SH-SY5Y (cell line): ENCODE results near the gene CD274.

ENCODE experiments used
- GATA2 ChIP-seq: IDR thresholded peaks from 2 replicates; pipeline ENCODE4 v1.6.1; 2011; ENCODE audit warnings: mild to moderate bottlenecking, low read depth, low read length
- GATA3 ChIP-seq: IDR thresholded peaks from 2 replicates; pipeline ENCODE4 v1.6.1; 2011; ENCODE audit warnings: low read depth, mild to moderate bottlenecking, low read length, moderate library complexity

Gene CD274

GRCh38 chr9:5500441-5501235 is 50.3 kb downstream of the CD274 start:
- TF ChIP-seq GATA3 (no peak), GATA2 (no peak)

GRCh38 chr9:5502553-5502952 is 52.2 kb downstream of the CD274 start:
- TF ChIP-seq GATA3 (no peak), GATA2 (no peak)

DNA sequence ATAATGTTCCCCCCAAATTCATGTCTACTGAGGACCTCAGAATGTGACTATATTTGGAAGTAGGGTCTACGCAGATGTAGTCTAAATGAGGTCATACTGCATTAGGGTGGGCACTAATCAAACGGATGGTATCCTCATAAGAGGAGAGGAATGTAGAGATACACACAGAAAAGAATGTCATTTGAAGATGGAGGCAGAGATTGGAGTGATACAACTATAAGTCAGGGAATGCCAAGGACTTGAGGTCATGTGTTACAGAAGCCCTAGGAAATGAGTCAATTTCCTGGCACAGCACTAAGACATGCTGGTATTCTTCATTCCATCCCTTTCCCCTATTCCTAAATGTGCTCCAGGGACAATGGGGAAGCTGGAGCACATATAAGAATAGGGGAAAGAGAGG is 59.2 kb downstream of the CD274 start:
- TF ChIP-seq GATA2 (no peak), GATA3 (no peak)

DNA sequence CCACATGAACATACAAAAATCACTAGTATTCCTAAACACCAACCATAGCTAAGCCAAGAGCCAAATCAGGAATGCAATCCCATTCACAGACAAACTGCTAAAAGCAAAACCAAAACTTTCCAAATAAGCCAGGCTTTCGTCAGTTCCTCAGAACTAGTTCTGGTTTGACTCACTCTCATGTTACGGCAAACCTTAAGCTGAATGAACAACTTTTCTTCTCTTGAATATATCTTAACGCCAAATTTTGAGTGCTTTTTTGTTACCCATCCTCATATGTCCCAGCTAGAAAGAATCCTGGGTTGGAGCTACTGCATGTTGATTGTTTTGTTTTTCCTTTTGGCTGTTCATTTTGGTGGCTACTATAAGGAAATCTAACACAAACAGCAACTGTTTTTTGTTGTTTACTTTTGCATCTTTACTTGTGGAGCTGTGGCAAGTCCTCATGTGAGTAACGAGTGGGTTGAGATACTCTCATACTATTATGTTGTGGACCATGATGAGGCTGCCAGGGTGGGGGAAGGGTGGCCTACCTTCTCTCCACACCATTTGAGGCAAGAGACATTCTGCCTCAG is 60.1 kb downstream of the CD274 start, which contains the start of gene PDCD1LG2:
TSS of gene PDCD1LG2 (plus strand) at position 172 of the 572 bp plus-strand sequence. CDS start 12,016 bp downstream, outside the sequence.
- TF ChIP-seq GATA2 (no peak), GATA3 (no peak)

DNA sequence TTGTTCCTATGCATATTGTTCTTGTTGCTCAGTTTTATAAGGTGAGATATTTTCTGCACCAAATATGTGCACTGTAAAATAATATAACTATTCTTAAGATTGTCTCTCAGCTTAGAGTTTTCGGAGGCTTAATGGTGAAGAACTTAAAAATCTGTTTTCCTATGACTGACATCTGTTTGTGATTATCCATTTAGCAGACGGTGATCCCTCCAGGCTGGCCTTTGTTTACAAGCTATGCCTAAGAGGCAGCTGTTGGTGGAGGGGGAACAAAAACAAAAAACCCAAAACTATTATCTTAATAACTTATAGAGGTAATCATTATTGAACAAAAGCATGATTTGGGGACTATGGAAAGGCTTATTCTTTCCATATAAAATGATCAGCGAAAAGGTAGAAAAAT is 60.6 kb downstream of the CD274 start:
- TF ChIP-seq GATA2 (no peak), GATA3 (no peak)

GRCh38 chr9:5511476-5511875 is 61.1 kb downstream of the CD274 start:
- no peak for TF ChIP-seq GATA3
- no peak for TF ChIP-seq GATA2

- TF ChIP-seq GATA3 (no peak), GATA2 (no peak)
Observed at GRCh38 chr9:5511935-5512580, 61.7 kb downstream of the CD274 start.

DNA sequence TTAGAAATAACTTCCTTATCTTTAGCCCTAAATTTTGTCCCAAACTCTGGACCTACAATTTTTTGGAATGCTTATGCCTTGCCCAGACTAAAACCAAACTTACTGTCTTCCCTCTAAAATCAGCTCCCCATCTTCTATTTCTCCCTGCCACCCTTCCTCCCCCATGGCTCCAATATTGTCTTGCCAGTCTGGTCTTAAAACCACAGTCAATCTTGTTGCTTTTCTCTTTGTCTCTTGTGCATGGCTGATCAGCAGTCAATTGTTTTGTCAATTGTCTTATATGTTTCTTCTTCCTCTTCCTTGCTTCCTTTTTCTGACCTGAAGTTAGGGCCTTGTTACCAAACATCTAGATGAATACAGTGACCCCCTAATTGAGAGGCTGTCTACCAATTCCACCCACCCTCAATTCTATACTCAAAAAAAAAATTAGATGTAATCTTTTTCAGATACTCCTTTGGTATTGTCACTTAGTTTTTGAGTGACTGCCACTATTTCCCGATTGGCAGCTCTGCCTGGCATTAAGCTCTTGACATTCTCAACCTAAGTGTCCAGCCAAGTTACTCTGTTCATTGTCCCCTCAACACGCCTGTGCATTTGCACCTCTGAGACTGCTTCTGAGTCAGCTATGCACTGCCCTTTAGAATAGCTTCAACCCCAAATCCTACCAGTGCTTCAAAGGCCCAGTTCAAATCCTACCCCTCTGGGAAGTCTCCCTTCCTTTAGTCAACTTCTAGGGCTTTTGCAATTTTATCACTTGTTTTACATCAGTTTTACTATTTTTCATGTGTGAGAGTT is 62.5 kb downstream of the CD274 start:
- TF ChIP-seq GATA2 (no peak), GATA3 (no peak)

- TF ChIP-seq GATA3, result no peak
- TF ChIP-seq GATA2, result no peak
Observed at GRCh38 chr9:5513966-5514616, 63.7 kb downstream of the CD274 start.

GRCh38 chr9:5514617-5515260 is 64.4 kb downstream of the CD274 start:
- TF ChIP-seq GATA3 (no peak), GATA2 (no peak)

DNA sequence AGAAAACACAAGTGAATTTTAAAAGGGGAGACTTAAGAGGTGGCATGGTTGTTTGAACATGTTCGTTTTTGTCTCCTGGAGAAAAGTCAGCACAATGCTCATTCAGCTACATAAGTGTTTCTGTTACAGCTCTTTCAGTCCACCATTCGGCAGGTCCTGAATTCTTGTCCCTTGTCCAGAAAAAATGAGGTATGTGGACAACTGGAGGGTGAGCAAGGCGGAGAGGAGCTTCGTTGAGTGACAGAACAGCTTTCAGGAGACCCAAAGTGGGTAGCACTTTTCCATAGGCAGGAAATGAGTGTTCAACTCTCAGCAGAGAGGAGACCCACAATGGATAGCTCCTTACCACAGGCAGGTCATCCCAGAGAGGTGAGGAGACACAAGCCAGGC is 64.9 kb downstream of the CD274 start:
- no peak for TF ChIP-seq GATA3
- no peak for TF ChIP-seq GATA2

GRCh38 chr9:5516453-5517220 is 66.3 kb downstream of the CD274 start:
- TF ChIP-seq GATA3 (no peak), GATA2 (no peak)
